AML-193 (cell line): ENCODE results near the gene WNK2.

Source experiments
- DNase-seq, 2 experiments: peaks; one replicate each; lab custom pipeline; 2025; lab: John Stamatoyannopoulos, UW

The WNK2 gene

DNA sequence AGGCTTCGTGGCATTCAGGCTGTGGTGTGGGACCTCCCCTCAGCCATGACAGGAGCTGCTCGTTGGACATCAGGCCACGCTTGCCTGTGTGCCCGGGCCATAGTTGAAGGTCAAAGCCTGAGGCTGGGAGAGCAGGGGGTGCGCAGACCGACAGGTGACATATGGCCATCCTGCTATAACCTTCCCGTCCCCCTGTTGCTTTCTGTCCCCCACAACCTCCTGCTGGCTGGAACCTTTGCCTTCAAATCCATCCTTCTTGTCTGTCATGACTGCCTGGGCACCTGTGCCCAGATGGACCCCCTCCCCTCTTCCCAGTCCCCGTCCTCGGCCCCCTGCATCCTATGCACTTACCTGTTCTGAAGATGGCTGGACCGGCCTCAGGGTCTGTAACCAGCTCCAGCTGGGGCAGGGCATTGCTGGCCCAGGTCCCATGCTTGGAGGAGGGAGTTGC is 83.2 kb downstream of the WNK2 start:
- DNase-seq: no peak

DNA sequence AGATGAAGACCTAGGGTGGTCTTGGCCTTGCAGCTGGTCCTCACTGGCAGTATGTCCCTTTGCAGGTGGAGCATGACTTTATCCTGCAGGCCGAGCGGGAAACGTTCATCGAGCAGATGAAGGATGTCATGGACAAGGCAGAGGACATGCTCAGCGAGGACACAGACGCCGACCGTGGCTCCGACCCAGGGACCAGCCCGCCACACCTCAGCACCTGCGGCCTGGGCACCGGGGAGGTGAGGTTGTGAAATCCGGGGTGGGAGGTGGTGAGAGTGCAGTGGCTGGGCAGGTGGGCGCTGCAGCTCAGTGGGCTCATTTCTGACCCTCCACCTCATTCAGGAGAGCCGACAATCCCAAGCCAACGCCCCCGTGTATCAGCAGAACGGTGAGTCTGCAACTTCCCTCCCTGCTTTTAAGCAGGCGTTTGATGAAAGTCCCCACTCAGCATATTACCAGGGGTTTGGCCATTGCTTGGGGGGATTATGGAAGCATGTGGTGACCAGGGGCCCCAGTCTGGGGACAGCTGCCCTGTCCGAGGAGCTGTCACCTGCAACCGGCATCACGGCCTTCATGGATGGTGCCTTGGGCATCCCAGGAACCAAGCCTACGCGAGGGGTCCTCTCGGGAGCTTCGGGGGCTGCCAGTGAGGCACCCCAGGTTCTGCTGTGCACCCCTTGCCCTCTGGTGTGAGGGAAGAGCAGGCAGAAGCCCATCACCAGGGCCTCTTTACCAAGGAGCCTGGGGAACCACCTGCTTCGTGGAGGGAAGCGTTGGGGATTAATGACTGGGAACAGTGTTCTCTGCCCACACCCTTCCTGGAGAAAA is 84.0 kb downstream of the WNK2 start:
- no peak for DNase-seq

DNA sequence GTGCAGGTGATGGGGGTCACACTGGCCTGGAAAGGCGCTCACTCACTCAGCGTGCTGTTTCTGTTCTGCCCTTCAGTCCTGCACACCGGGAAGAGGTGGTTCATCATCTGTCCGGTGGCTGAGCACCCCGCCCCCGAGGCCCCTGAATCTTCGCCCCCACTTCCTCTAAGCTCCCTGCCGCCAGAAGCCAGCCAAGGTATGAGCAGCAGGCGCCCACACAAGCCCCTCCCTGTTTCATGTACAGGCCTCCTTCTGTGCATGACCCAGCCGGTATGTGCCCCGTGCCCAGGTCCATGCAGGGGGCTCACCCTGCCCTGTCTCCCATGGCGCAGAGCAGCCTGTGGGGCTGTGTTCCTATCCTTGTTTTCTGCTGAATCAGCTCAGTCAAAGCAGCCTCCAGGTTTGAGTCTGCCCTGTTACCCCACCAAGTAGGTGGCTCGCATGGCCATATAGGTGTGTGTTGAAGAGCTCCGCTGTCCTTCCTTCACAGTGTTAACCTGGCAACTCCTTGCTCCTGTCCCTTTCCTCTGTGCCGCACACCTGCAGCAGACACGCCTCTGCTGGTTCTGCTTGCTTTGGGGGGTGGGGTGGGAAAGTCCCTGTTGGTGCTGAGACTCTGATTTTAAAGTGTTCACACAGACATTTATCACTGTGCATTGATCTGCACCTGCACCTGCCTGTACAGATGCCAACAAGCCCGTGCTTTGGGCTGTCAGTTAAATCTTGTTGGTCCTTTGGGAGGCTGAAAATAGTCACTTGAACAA is 84.8 kb downstream of the WNK2 start:
- no peak for DNase-seq

DNA sequence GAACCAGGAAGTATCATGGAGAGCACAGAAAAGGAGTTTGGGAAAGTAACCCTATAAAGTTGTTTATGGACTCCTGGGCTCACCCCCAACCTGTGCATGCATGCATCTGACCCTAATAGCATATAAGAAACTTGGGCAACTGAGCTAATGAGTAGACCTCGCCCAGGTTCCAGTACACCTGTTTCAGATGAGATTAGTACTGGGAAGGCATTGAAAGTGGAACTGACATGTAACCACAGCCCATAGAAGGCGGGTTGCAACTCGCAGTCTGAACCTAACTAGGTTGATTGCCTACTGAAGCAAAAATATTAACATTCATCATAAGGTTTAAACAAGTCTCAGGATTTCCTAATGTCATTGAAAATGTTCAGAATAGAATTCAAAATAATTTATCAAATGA is 87.0 kb downstream of the WNK2 start:
- DNase-seq: no peak

DNA sequence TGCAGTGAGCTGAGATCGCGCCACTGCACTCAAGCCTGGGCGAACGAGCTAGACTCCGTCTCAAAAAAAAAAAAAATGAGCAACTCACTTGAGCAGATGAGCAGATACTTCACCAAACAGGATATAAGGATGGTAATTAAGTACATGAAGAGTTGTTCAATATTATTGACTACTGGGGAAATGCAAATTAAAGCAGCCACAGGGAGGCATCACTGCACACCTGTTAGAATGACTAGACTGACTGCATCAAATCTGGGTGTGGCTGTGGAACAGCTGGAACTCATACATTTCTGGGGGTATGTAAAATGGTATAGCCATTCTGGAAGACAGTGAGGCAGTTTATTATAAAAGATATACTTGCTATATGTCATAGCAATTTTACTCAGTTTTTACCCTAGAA is 93.0 kb downstream of the WNK2 start:
- DNase-seq: no peak

DNA sequence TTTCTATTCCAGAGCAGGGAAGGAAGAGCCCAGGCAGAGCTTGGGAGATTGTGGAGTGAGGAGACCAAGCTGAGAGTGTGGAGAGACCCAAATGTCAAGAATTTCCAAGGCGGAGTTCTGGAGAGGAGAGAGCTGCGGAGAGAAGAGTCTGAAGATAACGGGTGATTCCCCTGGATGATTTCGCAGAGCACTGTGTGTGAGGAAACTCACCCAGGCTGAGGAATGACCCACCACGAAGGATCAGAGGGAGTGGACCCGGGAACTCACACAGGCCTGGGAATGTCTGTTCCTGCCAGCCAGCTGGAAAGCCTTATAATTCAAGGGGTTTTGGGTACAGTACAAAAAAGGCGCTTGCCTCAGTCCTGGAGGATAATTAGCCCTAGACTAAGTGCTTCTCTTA is 94.2 kb downstream of the WNK2 start:
- DNase-seq: no peak

DNA sequence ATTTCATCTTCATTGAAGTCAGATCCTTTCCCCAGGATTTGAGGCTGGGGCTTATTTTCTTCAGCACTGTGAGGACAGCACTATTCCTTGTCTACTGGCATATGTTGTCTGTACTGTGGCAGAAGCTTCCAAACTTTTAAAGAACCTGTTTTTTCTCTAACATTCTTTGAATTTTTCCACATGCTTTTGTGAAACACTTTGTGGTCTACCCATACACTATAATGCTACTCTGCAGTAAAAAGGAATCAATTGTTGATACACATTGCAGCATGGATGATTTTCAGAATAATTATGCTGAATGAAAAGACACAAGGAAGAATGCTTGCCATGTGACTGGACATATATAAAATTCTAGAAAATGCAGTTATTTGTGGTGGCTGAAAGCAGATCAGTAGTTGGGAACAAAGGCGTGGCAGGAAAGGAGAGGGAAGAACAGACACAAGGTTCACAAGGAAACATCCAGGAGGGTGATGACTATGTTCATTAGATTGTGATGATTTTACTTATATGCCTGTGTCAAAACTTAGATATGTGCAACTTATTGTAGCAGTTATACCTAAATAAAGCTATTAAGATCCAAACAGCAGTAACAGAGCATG is 96.8 kb downstream of the WNK2 start:
- DNase-seq: no peak

DNA sequence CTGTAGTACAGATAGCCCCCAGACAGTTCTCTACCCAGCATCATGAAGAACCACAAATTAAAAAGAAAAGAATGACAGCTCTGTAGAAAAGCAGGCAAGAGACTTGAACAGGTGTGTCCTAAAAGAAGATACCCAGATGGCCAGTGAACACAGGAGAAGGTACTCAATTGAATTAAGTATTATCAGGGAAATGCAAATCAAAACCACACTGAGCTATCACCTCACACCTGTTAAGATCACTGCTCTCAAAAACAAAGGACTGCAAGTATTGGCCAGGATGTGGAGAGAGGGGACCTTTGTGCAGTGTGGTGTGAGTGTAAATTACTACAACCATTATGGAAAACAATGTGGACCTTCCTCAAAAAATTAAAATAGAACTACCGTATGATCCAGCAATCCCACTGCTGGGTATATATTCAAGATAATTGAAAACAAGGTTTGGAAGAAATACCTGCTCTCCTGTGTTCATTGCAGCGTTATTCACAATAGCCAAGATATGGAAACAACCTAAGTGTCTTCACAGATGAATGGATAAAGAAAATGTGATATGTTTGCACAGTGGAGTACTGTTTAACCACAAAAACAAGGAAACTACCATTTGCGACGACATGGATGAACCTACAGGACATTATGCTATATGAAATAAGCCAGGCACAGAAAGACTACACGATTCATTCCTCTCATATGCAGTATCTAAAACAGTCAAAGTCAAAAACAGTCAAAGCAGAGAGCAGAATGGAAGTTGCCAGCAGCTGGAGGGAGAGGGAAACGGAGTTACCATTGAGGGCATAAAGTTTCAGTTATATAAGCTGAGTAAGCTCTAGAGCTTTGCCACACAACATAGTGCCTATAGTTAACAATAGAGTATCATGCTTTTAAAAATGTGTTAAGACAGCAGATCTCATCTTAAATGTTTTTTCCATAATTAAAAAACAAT is 102.6 kb downstream of the WNK2 start:
- DNase-seq: no peak

DNA sequence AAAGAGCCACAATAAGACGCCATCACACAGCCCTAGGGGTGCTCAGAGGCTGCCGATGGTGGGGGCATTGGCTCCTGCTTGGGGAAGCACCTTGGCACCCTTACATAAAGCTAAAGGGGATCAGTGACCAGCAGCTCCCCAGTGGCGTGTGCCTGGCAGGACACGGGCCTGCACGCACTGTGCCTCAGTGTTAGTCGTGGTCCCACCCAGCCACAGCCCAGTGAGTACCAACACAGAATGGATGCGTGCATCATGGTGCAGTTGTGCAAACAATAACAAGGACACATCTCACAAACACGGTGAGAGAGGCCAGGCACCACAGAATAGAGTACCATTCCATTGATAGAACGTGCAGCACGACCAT is 103.2 kb downstream of the WNK2 start:
- no peak for DNase-seq

DNA sequence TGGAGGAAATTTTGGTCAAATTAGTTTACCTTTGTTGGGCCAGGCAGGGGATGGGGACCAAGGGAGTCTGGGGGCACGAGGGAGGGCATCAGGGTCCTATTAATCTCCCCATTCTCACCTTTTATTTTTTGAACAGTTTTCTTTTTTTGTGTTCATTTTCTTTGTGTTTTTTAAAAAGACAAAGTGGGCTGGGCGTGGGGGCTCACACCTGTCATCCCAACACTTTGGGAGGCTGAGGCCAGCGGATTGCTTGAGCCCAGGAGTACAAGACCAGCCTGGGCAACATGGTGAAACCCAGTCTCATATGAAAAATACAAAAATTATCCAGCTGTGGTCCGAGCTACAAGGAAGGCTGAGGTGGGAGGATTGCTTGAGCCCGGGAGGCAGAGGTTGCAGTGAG is 103.7 kb downstream of the WNK2 start:
- no peak for DNase-seq

DNA sequence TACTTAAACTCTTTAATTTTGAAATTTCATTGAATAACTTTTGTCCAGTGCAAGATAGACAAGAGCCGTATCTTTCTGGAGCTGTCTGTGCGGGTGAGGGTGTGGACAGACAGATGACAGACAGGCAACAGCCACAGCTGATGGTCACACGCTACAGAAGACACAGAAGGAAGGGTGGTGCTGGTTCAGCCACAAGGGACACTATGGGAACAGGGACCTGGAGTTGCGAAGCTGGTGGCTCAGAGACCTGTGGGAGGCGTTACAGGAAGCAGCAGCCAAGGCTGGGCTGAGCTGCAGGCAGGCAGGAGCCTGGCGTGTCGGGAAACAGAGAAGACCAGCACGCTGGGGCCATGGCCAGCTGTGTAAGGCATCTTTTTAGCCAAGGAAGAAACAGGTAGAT is 104.4 kb downstream of the WNK2 start:
- DNase-seq: no peak

DNA sequence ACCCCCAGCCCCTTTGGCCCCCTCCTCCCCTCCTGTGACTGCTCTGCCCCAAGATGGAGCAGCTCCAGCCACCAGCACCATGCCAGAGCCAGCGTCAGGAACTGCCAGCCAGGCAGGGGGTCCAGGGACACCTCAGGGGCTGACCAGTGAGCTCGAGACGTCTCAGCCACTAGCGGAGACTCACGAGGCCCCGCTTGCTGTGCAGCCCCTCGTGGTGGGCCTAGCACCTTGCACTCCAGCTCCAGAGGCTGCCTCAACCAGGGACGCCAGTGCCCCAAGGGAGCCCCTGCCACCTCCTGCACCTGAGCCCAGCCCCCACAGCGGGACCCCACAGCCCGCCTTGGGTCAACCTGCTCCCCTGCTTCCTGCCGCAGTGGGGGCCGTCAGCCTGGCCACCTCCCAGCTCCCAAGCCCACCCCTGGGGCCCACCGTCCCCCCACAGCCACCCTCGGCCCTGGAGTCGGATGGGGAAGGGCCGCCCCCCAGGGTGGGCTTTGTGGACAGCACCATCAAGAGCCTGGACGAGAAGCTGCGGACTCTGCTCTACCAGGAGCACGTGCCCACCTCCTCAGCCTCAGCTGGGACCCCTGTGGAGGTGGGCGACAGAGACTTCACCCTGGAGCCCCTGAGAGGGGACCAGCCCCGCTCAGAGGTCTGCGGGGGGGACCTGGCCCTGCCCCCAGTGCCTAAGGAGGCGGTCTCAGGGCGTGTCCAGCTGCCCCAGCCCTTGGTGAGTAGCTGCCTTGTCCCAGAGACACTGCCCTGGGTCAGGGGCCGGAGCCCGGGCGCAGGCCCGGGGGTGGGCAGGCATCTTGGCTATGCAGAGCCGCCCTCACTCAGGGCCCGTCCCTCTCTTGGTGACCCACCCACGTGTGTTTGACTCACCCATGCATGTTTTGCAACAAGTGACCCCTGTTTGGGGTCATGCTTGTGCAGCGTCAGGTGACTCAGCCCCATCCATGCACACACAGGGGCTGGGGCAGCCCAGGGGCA is 105.2 kb downstream of the WNK2 start:
- DNase-seq: no peak

DNA sequence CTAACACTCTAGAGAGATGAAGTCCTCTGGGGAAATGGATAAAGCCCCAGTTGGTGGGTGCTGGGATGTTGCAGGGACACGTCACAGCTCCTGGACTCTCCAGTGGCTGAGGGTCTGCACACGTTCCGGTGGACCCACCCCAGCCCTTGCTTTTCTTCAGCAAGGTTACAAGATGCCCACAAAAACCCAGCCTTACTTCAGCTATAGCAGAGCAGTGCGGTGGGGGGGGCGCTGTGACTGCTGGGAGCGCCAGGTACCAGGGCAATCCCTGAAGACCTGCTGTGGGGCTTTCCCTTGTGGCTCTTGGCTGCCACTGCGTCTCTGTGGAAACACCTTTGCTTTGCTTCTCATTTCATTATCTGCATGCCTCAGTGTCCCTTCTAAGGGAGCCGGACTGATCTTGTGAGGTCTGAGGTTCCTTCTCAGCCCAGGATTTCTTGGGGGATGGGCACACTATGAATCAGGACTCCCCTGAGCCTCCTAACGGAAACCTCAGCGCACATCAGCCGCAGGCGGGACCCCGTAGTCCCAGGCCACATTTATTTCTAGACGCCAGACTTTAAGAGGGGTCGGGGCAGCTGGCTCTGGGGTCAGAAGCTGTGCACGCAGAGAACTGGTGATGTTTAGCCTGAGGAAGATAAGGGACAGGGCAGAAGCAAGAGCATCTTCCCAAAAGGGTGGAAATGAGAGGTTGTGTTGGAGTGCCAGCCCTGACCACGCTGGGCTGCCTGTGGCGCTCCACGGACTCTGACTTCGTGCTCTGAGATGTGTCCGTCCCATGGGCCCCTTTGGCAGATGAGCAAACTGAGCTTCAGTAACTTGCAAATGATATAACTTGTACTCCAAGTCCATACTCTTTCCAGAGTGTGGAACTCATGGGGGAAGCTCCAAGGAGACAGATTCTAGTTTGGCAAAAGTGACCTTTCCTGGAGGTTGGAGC is 106.8 kb downstream of the WNK2 start:
- no peak for DNase-seq

DNA sequence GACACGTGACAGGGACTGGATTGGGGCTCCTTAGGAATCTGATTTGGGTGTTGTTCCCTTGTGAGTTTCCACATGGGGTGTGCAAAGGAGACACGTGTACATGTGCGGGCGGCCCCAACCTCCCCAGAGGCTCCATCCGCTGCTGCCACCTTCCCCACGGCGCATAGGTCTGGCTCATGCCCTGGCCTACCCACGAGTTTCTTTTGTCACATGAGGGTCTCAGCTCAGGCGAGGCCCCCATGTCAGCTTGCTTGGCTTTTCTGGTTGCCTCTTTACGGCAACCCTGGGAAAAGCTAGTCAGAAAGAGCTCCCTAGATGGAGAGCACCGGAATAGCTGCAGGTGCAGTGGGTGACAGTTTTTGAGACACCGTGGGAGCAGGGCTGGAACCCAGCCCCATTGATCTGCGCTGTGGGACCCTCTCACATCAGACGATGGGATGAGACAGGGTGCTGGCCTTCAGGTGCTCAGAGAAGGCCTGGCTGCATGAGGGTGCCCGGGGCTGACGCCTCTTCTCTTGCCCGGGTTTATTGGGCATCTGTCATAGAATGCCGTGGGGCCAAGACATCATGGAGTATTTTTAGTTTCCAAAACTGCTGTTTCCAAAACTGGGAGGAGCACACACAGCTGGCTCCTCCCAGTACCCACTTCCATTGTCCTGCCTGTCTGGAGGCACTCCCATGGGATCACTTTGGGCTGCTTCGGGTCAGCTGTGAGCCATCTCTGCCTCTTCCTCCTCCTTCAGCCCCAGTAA is 107.8 kb downstream of the WNK2 start:
- DNase-seq: no peak

DNA sequence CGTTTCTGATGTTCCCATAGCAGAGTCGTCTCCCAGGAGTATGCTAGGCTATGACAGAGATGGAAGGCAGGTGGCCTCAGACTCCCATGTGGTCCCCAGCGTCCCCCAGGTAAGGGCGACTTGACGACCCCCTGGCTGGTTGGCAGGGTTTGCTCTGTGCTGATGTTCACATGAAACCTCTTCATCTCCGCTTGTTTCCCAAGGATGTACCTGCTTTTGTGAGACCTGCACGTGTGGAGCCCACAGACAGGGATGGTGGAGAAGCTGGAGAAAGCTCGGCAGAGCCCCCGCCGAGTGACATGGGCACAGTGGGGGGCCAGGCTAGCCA is 108.3 kb downstream of the WNK2 start:
- DNase-seq: no peak

DNA sequence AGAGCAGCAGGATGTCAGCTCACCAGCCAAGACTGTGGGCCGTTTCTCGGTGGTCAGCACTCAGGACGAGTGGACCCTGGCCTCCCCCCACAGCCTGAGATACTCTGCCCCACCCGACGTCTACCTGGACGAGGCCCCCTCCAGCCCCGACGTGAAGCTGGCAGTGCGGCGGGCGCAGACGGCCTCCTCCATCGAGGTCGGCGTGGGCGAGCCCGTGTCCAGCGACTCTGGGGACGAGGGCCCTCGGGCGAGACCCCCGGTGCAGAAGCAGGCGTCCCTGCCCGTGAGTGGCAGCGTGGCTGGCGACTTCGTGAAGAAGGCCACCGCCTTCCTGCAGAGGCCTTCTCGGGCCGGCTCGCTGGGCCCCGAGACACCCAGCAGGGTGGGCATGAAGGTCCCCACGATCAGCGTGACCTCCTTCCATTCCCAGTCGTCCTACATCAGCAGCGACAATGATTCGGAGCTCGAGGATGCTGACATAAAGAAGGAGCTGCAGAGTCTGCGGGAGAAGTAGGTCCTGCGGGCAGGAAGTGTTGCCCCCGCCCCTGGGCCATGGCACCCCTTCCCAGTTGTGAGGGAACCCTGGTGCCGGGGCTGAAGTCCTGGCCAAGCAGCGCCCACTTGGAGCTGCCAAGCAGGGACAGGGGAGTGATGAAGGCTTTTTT is 108.9 kb downstream of the WNK2 start:
- no peak for DNase-seq

DNA sequence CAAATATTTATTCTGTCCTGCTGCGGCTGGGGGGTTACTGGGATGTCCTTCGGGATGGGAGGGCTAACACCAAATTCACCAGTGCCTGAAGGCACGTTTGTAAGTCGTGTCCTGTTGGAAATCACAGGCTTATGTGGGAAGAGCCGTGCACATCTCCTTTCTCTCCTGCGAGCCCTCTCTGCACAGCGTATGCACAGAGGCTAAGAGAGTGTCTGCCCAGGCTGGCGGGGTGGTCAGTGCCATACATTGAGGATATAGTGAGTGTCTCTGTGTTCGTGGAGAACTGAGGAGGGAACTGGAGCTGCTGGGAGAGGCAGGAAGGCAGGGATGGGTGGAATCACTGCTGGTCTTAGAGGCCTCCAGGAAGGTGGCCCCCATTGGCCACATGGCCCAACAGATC is 110.1 kb downstream of the WNK2 start:
- no peak for DNase-seq

DNA sequence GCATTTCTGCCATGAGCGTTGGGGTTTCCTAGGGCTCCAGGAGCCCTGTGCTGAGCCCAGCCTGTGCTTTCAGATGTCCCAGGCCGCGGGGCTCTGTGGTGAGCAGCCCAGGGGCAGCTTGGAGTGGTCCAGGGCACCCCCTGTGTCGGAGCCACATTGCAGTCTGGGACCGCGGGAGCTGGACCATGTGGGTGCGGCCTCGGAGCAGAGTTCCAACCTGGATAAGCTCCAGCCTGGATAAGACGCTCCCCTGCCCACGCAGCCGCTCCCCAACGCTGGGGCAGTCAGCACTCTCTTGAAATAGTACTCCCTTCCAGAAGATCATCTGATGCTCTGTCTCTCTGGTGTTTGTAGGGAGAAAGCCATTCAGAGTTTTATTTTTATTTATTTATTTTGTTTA is 111.1 kb downstream of the WNK2 start:
- DNase-seq: no peak
